Measurements from ENCODE around the gene GPR107. TPM values are rescaled to one million over a fixed set of nuclear protein-coding genes. Genes with fewer than 3 reads are reported as not detected.

GPR107 gene
- total and polyA plus RNA-seq, 2 donors (not counting 1 experiment from before 2014, with no cell fraction given): 10.4 to 28.1 TPM

- Mint-ChIP-seq H3K4me3 (no peak overlapping the region), H3K27ac (no peak overlapping the region), H3K9me3 (ENCODE audit: insufficient read depth) (no peaks in the 10 kb centered on the region), H3K27me3 (no peaks in the 10 kb centered on the region), H3K4me1 (peaks cover 11% of the 10 kb centered on the region)
- DNase-seq: no peak
- Histone ChIP-seq H4K20me1 (ENCODE audit: control insufficient read depth, insufficient read depth, low read length, poor library complexity, severe bottlenecking) (peaks cover 10% of the 10 kb centered on the region), H3K27ac (ENCODE audit: low read length in 2 of 2) (no peak overlapping the region), H3K9ac (ENCODE audit: low read length) (no peak overlapping the region), H3K4me1 (ENCODE audit: control insufficient read depth in 2 of 2, insufficient read depth in 2 of 2, low read length in 2 of 2) (peaks cover 0 to 8% of the 10 kb centered on the region in 2 donors), H3K27me3 (replicated peaks in 1 of 4; ENCODE audit: control extremely low read depth in 1 of 4, control insufficient read depth in 3 of 4, insufficient read depth in 4 of 4, low read length in 3 of 4) (no peaks in the 10 kb centered on the region), H3K4me3 (ENCODE audit: control extremely low read depth in 1 of 5, extremely low read depth in 1 of 5, insufficient read depth in 1 of 5, low read depth in 2 of 5, low read length in 4 of 5) (no peak overlapping the region), H2AFZ (ENCODE audit: insufficient read depth, low read depth, low read length, poor library complexity, severe bottlenecking) (no peak overlapping the region), H3K9me3 (ENCODE audit: control extremely low read depth in 1 of 3, control insufficient read depth in 2 of 3, insufficient read depth in 1 of 3, low read length in 2 of 3) (no peaks in the 10 kb centered on the region), H3K4me2 (replicated peaks; ENCODE audit: low read depth, low read length, poor library complexity, severe bottlenecking) (no peak overlapping the region), H3K79me2 (ENCODE audit: control insufficient read depth, insufficient read depth, low read length) (peaks cover 4% of the 10 kb centered on the region), H3K36me3 (replicated peaks in 1 of 2; ENCODE audit: control extremely low read depth in 1 of 2, control insufficient read depth in 1 of 2, extremely low read depth in 1 of 2, insufficient read depth in 2 of 2, low read length in 1 of 2) (peaks cover 0 to 43% of the 10 kb centered on the region in 2 experiments)
- ATAC-seq (ENCODE audit: low read depth): no peak
- POLR2A ChIA-PET: no interaction called here
- WGBS (ENCODE audit: insufficient coverage): 97% methylated on average over 9 of the region's 14 CpGs
- no peak for TF ChIP-seq EZH2 (IDR thresholded peaks at IDR 0.05; ENCODE audit: borderline replicate concordance, insufficient read depth, low read depth, low read length, poor library complexity, severe bottlenecking)
- TF ChIP-seq CTCF (IDR thresholded peaks at IDR 0.05): no peak
- CTCF ChIA-PET: no interaction called here
- intact Hi-C loops (cut with micrococcal nuclease): no loop called here
These were observed 66.0 kb downstream of the GPR107 start for GRCh38 chr9:130119519-130120298.

GRCh38 chr9:130120299-130120587 lies 66.5 kb downstream of the GPR107 start:
- Mint-ChIP-seq H3K4me1 (peaks cover 11% of the 10 kb centered on the region), H3K4me3 (no peak overlapping the region), H3K27ac (no peak overlapping the region), H3K9me3 (ENCODE audit: insufficient read depth) (no peaks in the 10 kb centered on the region), H3K27me3 (no peaks in the 10 kb centered on the region)
- POLR2A ChIA-PET: no interaction called here
- no peak for ATAC-seq (ENCODE audit: low read depth)
- Histone ChIP-seq H3K9ac (ENCODE audit: low read length) (no peak overlapping the region), H3K4me2 (replicated peaks; ENCODE audit: low read depth, low read length, poor library complexity, severe bottlenecking) (no peak overlapping the region), H3K9me3 (ENCODE audit: control extremely low read depth in 1 of 3, control insufficient read depth in 2 of 3, insufficient read depth in 1 of 3, low read length in 2 of 3) (no peaks in the 10 kb centered on the region), H3K27ac (ENCODE audit: low read length in 2 of 2) (no peak overlapping the region), H3K27me3 (replicated peaks in 1 of 4; ENCODE audit: control extremely low read depth in 1 of 4, control insufficient read depth in 3 of 4, insufficient read depth in 4 of 4, low read length in 3 of 4) (no peaks in the 10 kb centered on the region), H2AFZ (ENCODE audit: insufficient read depth, low read depth, low read length, poor library complexity, severe bottlenecking) (no peak overlapping the region), H3K4me1 (ENCODE audit: control insufficient read depth in 2 of 2, insufficient read depth in 2 of 2, low read length in 2 of 2) (peaks cover 0 to 8% of the 10 kb centered on the region in 2 donors), H3K36me3 (replicated peaks in 1 of 2; ENCODE audit: control extremely low read depth in 1 of 2, control insufficient read depth in 1 of 2, extremely low read depth in 1 of 2, insufficient read depth in 2 of 2, low read length in 1 of 2) (peaks cover 0 to 43% of the 10 kb centered on the region in 2 experiments), H4K20me1 (ENCODE audit: control insufficient read depth, insufficient read depth, low read length, poor library complexity, severe bottlenecking) (peaks cover 10% of the 10 kb centered on the region), H3K4me3 (ENCODE audit: control extremely low read depth in 1 of 5, extremely low read depth in 1 of 5, insufficient read depth in 1 of 5, low read depth in 2 of 5, low read length in 4 of 5) (no peak overlapping the region), H3K79me2 (ENCODE audit: control insufficient read depth, insufficient read depth, low read length) (peaks cover 4% of the 10 kb centered on the region)
- TF ChIP-seq CTCF (IDR thresholded peaks at IDR 0.05) (no peak), EZH2 (IDR thresholded peaks at IDR 0.05; ENCODE audit: borderline replicate concordance, insufficient read depth, low read depth, low read length, poor library complexity, severe bottlenecking) (no peak)
- 83% methylated on average over 6 of the region's 6 CpGs for WGBS (ENCODE audit: insufficient coverage)
- CTCF ChIA-PET: interaction anchor here (1.1 to 3.3 kb wide), 2 partner anchors 13 to 235 kb away, joined by 4 to 11 read pairs; no protein-coding TSS in a partner anchor
- no peak for DNase-seq
- intact Hi-C loops (cut with micrococcal nuclease): no loop called here
